DND-41 (cell line): Measurements from ENCODE around the gene ARHGAP15.

Experiments used
- ATAC-seq: fragments of 200-7000 bp; cut with Tn5 transposase; 3 replicates; pipeline ENCODE4 v1.9.1; 2021; ENCODE audit warnings: low read depth; ENCODE audit not compliant: insufficient read depth
- DNase-seq: peaks from one replicate; pipeline ENCODE4 v3.0.0-alpha.2; 2020
- H2AFZ ChIP-seq: 2 replicates; pipeline ENCODE4 v1.6.0; 2012; ENCODE audit warnings: low read depth, low read length
- H3K27ac ChIP-seq: 2 replicates; pipeline ENCODE4 v1.5.1; 2012; ENCODE audit warnings: low read length, inconsistent platforms
- H3K27me3 ChIP-seq: fragments of 200-600 bp; sonication (generic); 2 replicates; pipeline ENCODE4 v1.6.0; 2012; ENCODE audit warnings: low read length, mild to moderate bottlenecking, inconsistent platforms; ENCODE audit not compliant: insufficient read depth, poor library complexity
- H3K36me3 ChIP-seq: 2 replicates; pipeline ENCODE4 v1.5.1; 2012; ENCODE audit warnings: low read length, inconsistent platforms; ENCODE audit not compliant: insufficient read depth
- H3K4me1 ChIP-seq: 2 replicates; pipeline ENCODE4 v1.5.1; 2012; ENCODE audit warnings: mild to moderate bottlenecking, low read length; ENCODE audit not compliant: insufficient read depth
- H3K4me2 ChIP-seq: 2 replicates; pipeline ENCODE4 v1.6.0; 2012; ENCODE audit warnings: mild to moderate bottlenecking, moderate library complexity, low read length, inconsistent platforms; ENCODE audit not compliant: insufficient read depth
- H3K4me3 ChIP-seq, 2 experiments: fragments of 200-600 bp in 1 of 2; shearing (Covaris generic) in 1 of 2; 2 replicates each; pipeline ENCODE4 v1.5.1; 2012 to 2016; ENCODE audit warnings: inconsistent platforms in 2 of 2, low read length in 2 of 2, mild to moderate bottlenecking in 2 of 2, low read depth in 1 of 2, moderate library complexity in 1 of 2
- H3K79me2 ChIP-seq: 2 replicates; pipeline ENCODE4 v1.6.0; 2012; ENCODE audit warnings: low read length, inconsistent platforms; ENCODE audit not compliant: insufficient read depth
- H3K9ac ChIP-seq: 2 replicates; pipeline ENCODE4 v1.6.0; 2012; ENCODE audit warnings: low read depth, mild to moderate bottlenecking, inconsistent platforms, low read length, moderate library complexity
- H3K9me3 ChIP-seq: 2 replicates; pipeline ENCODE4 v1.5.1; 2012; ENCODE audit warnings: low read length, moderate library complexity, mild to moderate bottlenecking, inconsistent platforms; ENCODE audit not compliant: insufficient read depth, severe bottlenecking
- H4K20me1 ChIP-seq: 2 replicates; pipeline ENCODE4 v1.6.0; 2012; ENCODE audit warnings: low read length; ENCODE audit not compliant: insufficient read depth
- CTCF ChIP-seq: IDR thresholded peaks from 2 replicates; pipeline ENCODE4 v1.5.1; 2012; ENCODE audit warnings: borderline replicate concordance, low read length, moderate library complexity, mild to moderate bottlenecking; ENCODE audit not compliant: poor library complexity, severe bottlenecking; ENCODE audit errors: extremely low read depth
- EZH2 ChIP-seq: IDR thresholded peaks from 3 replicates; pipeline ENCODE4 v1.6.1; 2012; ENCODE audit warnings: borderline replicate concordance, low read depth, mild to moderate bottlenecking, moderate library complexity, low read length, inconsistent platforms; ENCODE audit not compliant: severe bottlenecking

Gene ARHGAP15

GRCh38 chr2:143734507-143734906 is 605.3 kb downstream of the ARHGAP15 start:
- ATAC-seq (no peak), DNase-seq (no peak)
- H3K4me3 ChIP-seq: no peak overlapping the region
- H3K79me2 ChIP-seq: no peaks in the 10 kb centered on the region
- H3K4me1 ChIP-seq: no peaks in the 10 kb centered on the region
- no peaks in the 10 kb centered on the region for H3K9me3 ChIP-seq
- H3K27me3 ChIP-seq: no peaks in the 10 kb centered on the region
- no peak overlapping the region for H3K4me2 ChIP-seq
- H4K20me1 ChIP-seq: no peaks in the 10 kb centered on the region
- no peak overlapping the region for H2AFZ ChIP-seq
- peaks cover 33% of the 10 kb centered on the region; the same call in 1 of the 2 replicates for H3K36me3 ChIP-seq
- TF ChIP-seq CTCF: no peak
- no peak overlapping the region for H3K9ac ChIP-seq
- no peak overlapping the region for H3K27ac ChIP-seq

- no peak overlapping the region for H3K9ac ChIP-seq
- no peaks in the 10 kb centered on the region for H3K4me1 ChIP-seq
- H3K27ac ChIP-seq: no peak overlapping the region
- no peak for TF ChIP-seq CTCF
- no peak for TF ChIP-seq EZH2
- no peak overlapping the region for H3K4me2 ChIP-seq
- DNase-seq (no peak), ATAC-seq (no peak)
- H3K79me2 ChIP-seq: no peaks in the 10 kb centered on the region
- H3K27me3 ChIP-seq: no peaks in the 10 kb centered on the region
- no peaks in the 10 kb centered on the region for H3K9me3 ChIP-seq
- H3K36me3 ChIP-seq: peaks cover 30% of the 10 kb centered on the region; the same call in 1 of the 2 replicates
- H3K4me3 ChIP-seq: no peak overlapping the region
- H4K20me1 ChIP-seq: no peaks in the 10 kb centered on the region
- no peak overlapping the region for H2AFZ ChIP-seq
These were observed 607.7 kb downstream of the ARHGAP15 start for GRCh38 chr2:143736904-143737303.

GRCh38 chr2:143740431-143740830 is 611.2 kb downstream of the ARHGAP15 start:
- Histone ChIP-seq H3K4me2 (no peak overlapping the region), H2AFZ (no peak overlapping the region), H3K27me3 (no peaks in the 10 kb centered on the region), H3K9me3 (no peaks in the 10 kb centered on the region), H3K36me3 (peaks cover 35% of the 10 kb centered on the region; the same call in 1 of the 2 replicates), H3K4me3 (no peak overlapping the region), H3K4me1 (no peaks in the 10 kb centered on the region), H3K79me2 (no peaks in the 10 kb centered on the region), H4K20me1 (0 out of 2 replicates have a peak, but pooled peaks cover 3% of the 10 kb centered on the region), H3K9ac (no peak overlapping the region), H3K27ac (no peak overlapping the region)
- DNase-seq (no peak), ATAC-seq (no peak)
- TF ChIP-seq EZH2 (no peak), CTCF (no peak)

GRCh38 chr2:143741205-143741604 is 612.0 kb downstream of the ARHGAP15 start:
- Histone ChIP-seq H3K79me2 (no peaks in the 10 kb centered on the region), H3K9ac (no peak overlapping the region), H3K27ac (no peak overlapping the region), H3K27me3 (no peaks in the 10 kb centered on the region), H4K20me1 (0 out of 2 replicates have a peak, but pooled peaks cover 3% of the 10 kb centered on the region), H3K9me3 (no peaks in the 10 kb centered on the region), H2AFZ (no peak overlapping the region), H3K36me3 (peaks cover 29% of the 10 kb centered on the region; the same call in 1 of the 2 replicates), H3K4me2 (no peak overlapping the region), H3K4me3 (no peak overlapping the region), H3K4me1 (no peaks in the 10 kb centered on the region)
- ATAC-seq: no peak
- DNase-seq: no peak
- TF ChIP-seq CTCF: no peak
- TF ChIP-seq EZH2: no peak
